Activated effector memory CD4-positive, alpha-beta T cell treated with Interleukin-2 at 50 U/mL for 16 hours (primary cell): ENCODE data around the gene KRT31.
"Not testable (repeated sequence)": the region's sequence is repeated elsewhere in the genome, so short reads cannot be mapped to it uniquely, and the experiment has no call there.

Experiments
- DNase-seq: peaks from one replicate; pipeline ENCODE4 v3.0.0-alpha.2; 2020

KRT31 gene

DNA sequence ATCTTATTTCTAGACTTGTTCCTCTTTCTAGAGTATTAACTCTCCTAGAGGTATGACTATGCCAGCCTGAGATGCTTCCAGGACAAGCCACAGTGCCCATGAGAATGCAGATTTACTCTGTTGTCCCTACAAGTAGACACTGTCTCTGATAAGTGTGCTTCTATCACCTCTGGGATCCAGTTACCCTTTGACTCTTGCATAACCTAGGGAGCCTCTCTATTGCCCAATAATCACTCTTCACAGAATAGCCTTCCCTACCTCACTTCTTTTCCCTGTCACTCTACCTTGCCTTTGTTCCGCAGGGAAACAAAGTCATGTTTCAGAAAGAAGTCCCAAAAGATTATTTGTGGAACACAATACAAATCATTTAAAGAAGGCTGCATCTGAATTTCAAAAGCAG is 13.7 kb downstream of the KRT31 start:
- DNase-seq: no peak

DNA sequence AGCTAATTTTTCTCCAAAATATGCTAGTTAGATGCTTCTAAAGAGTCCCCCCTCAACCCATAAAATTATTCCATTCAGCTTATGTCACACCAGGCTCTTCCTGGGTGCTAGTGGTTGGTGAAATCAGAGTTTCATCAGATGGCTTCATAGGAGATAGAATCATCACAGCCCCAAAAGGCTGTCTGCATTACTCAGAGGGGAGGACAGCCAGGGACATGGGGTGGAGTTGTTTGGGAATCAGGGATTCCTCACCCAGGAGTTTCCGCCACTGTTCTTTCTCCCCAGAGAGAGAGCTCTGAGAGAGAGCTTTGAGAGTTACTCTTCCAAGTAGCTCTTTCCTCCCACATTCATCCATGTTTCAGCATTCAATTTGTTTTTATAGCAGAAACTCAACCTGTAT is 15.0 kb downstream of the KRT31 start:
- no peak for DNase-seq

- DNase-seq: not testable (repeated sequence)
Measured at GRCh38 chr17:41381943-41382342, 15.5 kb downstream of the KRT31 start, which contains the start of gene KRT34. TSS of gene KRT34 (minus strand) at chr17:41382306. CDS start at chr17:41382246, 60 bp downstream.

- DNase-seq: not testable (repeated sequence)
Measured at GRCh38 chr17:41380091-41380490, 17.3 kb downstream of the KRT31 start.

DNA sequence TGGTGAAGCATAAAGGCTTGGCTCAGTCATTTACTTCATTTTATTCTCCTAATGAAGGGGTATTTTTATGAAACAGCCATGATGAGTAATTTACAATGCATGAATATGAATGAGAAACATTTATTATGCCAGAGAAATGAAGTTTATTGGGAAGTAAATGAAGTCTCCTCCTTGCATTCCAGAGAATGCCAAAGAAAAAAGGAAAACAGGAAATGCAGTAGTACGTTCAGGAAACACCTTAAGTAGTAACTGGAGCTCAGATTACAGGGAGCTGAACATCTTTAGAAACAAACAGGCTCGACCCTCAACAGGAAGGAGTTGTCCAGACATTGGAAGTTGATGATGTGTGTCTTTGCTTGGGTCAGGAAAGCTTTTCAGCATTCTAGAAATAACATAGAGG is 19.9 kb downstream of the KRT31 start:
- no peak for DNase-seq

GRCh38 chr17:41369713-41370112 is 27.7 kb downstream of the KRT31 start, which contains the start of gene KRT33B:
TSS of gene KRT33B (minus strand) at chr17:41369813. CDS start at chr17:41369750, 63 bp downstream.
- DNase-seq: no peak

- no peak for DNase-seq
Measured at GRCh38 chr17:41369023-41369422, 28.4 kb downstream of the KRT31 start.

DNA sequence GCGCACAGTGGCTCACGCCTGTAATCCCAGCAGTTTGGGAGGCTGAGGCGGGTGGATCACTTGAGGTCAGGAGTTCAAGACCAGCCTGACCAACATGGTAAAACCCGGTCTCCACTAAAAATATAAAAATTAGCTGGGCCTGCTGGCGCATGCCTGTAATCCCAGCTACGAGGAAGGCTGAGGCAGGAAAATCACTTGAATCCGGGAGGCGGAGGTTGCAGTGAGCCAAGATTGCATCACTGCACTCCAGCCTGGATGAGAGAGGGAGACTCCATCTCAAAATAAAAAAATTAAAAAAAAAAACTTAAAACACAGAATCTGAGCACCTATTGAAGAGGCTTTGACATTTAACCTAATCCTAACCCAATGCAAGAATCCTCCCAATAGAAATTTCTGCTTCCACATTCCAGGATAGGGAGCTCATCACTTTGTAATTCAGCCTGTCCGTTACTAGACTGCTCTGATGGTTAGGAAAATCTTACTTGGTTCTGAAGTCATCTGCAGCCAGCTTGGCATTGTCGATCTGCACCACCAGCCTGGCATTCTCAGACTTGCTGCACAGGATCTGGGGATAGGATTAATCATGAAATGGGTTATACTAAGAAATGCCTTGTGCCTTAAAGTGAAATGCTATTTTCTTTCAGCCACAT is 29.9 kb downstream of the KRT31 start:
- no peak for DNase-seq

DNA sequence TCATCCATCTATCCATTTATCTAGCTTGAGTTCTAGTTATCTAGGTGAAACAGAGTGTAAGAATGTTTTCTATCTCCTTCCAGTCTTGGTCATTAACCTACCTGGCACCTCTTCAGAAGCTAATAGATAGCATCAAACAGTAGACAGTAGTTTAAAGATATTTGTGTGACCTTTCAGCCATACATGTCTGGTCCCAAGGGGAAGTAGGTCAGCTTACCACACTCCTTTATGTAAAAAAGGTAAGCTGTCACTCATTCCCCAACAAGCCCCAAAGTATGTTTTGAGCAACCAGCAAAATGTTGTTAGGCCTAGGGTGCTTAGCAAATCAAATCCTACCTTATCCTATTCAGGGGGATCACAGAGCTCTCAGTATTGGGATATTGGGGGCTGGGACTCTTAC is 31.3 kb downstream of the KRT31 start:
- no peak for DNase-seq

- no peak for DNase-seq
Measured at GRCh38 chr17:41363881-41364280, 33.5 kb downstream of the KRT31 start.

DNA sequence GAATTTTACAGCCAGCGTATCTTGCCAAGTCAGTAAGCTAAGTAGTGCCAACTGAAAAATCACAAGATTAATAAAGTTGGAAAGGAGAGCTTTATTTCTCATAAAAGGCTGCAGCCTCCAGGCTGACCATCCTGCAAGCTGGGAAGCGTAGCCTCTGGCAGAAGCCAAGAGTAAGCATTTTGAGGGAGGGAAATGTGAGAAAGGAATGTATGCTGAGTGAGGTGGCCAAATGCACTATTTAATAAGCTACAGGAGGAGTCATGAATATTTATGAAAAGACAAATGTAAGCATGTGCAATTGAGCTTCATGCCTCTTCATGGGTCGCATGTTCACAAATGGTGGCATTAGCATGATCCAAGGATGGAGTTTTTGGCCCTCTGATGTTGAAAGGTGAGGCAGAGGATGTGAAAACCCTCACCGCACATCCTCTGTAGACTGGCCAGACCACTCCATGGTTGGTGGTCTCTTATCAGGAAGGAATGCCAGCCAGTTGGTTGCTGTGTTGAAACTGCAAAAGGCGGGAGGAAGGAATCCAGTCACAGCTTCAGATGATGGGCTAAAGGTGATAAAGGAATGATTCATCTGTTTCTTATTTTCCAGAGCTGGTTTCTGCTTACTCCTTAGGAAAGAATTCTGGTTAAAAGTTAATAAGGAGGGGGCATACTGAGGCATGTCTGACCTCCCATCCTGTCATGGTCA is 37.0 kb downstream of the KRT31 start:
- no peak for DNase-seq

- DNase-seq: no peak
Measured at GRCh38 chr17:41354536-41354935, 42.9 kb downstream of the KRT31 start.

GRCh38 chr17:41352597-41353366 is 44.6 kb downstream of the KRT31 start:
- DNase-seq: no peak

GRCh38 chr17:41351177-41351576 is 46.2 kb downstream of the KRT31 start:
- DNase-seq: no peak

- DNase-seq: not testable (repeated sequence)
Measured at GRCh38 chr17:41350381-41350878, 47.0 kb downstream of the KRT31 start, which contains the start of gene KRT33A. TSS of gene KRT33A (minus strand) at chr17:41350828. CDS start at chr17:41350767, 61 bp downstream.

DNA sequence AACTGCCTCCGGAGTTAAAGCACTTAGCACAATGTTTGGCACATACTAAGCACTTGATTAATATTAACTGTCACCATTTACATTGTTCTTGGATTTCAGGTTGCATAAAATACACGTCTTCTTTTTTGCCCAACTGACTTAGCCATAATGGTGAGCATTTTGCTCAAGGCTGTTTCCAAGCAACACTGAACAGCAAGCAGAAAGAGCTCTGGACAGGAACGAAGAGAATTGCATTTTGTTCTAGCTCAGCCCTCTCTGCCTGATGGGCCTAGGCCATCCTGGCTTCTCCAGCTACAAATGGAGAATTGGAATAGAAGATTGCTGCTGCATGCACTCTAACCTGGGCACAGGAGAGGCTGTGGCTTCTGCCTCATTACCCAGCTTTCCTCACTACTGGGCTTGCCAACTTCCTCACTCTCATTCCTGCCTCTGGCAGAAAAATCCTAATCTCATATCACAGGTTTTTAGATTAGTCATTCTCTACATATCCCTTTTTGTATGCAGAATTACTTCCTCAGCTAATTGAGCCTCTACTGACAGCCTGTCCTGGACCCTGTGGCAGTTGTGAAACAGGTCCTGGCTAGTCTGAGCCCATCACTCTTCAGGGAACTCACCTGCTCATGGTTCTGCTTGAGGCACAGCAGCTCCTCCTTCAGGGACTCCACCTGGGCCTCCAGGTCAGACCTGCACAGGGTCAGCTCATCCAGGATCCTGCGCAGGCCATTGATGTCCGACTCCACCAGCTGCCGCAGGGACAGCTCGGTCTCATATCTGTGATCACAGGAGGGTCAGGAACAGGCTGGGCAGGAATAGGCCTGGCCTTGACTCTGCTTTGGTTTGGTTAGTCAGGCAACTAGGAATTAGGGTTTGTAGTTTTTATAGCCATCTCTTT is 49.3 kb downstream of the KRT31 start:
- no peak for DNase-seq

- DNase-seq: not testable (repeated sequence)
Measured at GRCh38 chr17:41346421-41346820, 51.0 kb downstream of the KRT31 start.

DNA sequence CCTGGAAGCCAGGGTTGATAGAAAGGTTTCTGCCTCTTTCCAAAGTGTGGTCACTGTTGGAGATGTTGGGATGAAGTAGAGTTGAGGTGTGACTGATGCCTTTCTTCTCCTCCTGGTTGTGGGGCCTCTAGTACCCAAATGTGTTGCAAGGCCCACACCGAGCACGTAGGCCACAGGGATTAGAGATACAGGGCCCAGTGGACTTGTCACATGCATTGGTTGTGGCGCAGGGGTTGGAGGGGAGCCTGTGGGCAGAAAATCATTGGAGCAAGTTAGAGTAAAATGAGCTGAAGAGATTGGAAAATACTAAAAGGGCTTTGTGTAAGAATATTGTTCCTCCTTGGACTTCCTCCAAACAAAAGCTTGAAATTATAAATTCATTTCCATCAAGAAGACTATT is 51.4 kb downstream of the KRT31 start:
- DNase-seq: no peak
